Measurements from ENCODE around the gene SPECC1.
A peak's percentile ranks its signal among the peaks of the same experiment; 100 is the strongest.

The SPECC1 gene

DNA sequence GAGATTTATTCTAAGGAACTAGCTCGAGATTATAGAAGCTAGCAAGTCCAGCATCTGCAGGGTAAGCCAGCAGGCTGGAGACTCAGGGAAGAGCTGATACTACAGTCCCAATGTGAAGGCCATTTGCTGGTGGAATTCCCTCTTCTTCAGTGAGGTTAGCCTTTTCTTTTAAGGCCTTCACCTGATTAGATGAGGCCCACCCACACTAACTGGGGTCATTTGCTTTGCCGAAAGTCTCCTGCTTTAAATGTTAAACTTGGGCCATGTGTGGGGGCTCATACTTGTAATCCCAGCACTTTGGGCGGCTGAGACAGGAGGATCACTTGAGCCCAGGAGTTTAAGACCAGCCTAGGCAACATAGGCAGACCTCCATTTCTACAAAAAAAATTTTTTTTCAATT is 289.9 kb downstream of the SPECC1 start:
- peaks cover 13% of the 10 kb centered on the region for H3K9me3 Mint-ChIP-seq
- H3K4me1 Mint-ChIP-seq: peaks cover 28% of the 10 kb centered on the region
- no peak overlapping the region for H3K4me3 Mint-ChIP-seq
- TF ChIP-seq, protein P1, sequence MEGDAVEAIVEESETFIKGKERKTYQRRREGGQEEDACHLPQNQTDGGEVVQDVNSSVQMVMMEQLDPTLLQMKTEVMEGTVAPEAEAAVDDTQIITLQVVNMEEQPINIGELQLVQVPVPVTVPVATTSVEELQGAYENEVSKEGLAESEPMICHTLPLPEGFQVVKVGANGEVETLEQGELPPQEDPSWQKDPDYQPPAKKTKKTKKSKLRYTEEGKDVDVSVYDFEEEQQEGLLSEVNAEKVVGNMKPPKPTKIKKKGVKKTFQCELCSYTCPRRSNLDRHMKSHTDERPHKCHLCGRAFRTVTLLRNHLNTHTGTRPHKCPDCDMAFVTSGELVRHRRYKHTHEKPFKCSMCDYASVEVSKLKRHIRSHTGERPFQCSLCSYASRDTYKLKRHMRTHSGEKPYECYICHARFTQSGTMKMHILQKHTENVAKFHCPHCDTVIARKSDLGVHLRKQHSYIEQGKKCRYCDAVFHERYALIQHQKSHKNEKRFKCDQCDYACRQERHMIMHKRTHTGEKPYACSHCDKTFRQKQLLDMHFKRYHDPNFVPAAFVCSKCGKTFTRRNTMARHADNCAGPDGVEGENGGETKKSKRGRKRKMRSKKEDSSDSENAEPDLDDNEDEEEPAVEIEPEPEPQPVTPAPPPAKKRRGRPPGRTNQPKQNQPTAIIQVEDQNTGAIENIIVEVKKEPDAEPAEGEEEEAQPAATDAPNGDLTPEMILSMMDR (IDR thresholded peaks at IDR 0.05): no peak
- H3K27ac Mint-ChIP-seq: no peak overlapping the region
- no peak for DNase-seq
- H3K36me3 Mint-ChIP-seq (ENCODE audit: low read depth): peaks cover 33% of the 10 kb centered on the region
- H3K27me3 Mint-ChIP-seq (ENCODE audit: low read depth, poor library complexity): peaks cover 7% of the 10 kb centered on the region

DNA sequence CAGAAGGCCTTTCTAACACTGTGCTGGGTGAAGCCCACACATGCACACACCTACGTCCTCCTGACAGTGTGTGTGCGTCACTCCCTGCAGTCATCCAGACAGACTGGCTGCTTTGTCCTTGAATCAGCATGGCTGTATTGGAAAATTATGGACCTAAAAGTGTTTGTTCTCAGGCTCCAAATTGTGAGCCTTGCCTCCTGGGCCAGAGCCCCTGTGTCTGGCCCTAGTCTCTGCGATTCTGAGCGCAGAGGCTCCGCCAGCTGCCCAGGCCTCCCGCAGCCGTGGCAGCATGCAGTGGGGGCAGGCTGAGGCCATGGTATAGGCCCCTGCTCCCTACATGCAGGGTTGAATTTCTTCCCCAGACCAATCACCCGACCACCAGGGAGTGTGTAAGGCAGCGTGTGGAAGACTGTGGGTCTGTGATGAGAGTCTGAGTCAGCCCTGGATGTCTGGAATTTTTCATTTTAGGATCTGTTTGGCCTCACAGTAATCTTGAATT is 291.3 kb downstream of the SPECC1 start:
- DNase-seq: no peak
- no peak overlapping the region for H3K4me3 Mint-ChIP-seq
- peaks cover 28% of the 10 kb centered on the region for H3K4me1 Mint-ChIP-seq
- TF ChIP-seq, protein P1 (IDR thresholded peaks at IDR 0.05): no peak
- H3K36me3 Mint-ChIP-seq (ENCODE audit: low read depth): peaks cover 40% of the 10 kb centered on the region
- H3K27ac Mint-ChIP-seq: peak overlapping the region; percentile 41
- H3K9me3 Mint-ChIP-seq: peaks cover 16% of the 10 kb centered on the region
- H3K27me3 Mint-ChIP-seq (ENCODE audit: low read depth, poor library complexity): peaks cover 7% of the 10 kb centered on the region

DNA sequence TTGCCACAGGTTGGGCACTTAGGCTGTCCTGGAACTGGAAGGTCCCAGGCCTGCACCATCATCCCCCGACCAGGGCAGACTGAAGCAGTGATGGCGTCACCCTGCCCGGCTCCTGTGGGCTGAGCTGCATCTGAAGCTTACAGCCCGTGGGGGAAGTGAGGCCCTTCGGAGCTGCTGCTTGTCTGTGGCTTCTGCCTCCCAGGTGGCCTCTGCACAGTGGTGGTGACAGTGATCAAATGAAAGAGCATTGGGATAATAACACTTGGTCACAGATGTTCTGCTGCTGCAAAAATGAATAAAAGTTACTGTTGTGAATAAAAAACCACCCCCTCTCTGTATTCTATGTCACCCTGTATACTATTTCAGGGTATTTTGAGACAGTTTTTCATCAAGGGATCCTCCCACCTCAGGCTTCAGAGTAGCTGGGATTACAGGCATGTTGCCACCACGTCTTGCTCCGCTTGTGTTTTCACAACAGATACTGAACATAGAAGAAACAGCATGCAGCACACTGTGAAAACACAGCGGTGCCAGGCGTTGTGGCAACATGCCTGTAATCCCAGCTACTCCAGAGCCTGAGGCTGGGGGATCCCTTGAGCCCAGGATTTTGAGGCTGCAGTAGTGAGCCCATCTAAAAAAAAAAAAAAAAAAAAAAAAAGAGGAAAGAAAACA is 293.2 kb downstream of the SPECC1 start:
- peaks cover 28% of the 10 kb centered on the region for H3K4me1 Mint-ChIP-seq
- peaks cover 7% of the 10 kb centered on the region for H3K27me3 Mint-ChIP-seq (ENCODE audit: low read depth, poor library complexity)
- TF ChIP-seq, protein P1 (IDR thresholded peaks at IDR 0.05): no peak
- no peak overlapping the region for H3K27ac Mint-ChIP-seq
- peaks cover 52% of the 10 kb centered on the region for H3K36me3 Mint-ChIP-seq (ENCODE audit: low read depth)
- H3K4me3 Mint-ChIP-seq: no peak overlapping the region
- H3K9me3 Mint-ChIP-seq: peaks cover 24% of the 10 kb centered on the region
- DNase-seq: no peak

DNA sequence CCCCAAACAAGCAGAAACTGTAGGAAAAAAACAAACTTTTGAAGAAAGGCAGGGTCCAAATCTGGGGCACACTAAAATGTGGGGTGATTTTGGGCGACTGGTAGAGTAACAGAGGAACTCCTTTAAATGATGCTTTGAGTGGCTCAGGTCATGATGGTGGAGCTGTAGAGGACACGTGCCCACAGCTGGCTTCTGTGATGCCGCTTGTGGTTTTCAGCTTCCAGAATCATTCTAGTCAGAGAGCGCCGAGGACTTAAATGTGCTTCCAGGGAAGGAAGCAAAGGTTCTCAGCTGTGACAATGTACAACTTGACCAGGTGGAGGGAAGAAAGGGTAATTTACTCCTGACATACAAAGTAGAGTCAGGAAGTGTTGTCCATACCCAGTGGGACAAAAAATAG is 295.8 kb downstream of the SPECC1 start:
- Mint-ChIP-seq H3K9me3 (peaks cover 43% of the 10 kb centered on the region), H3K4me3 (no peak overlapping the region), H3K27me3 (ENCODE audit: low read depth, poor library complexity) (peaks cover 2% of the 10 kb centered on the region), H3K27ac (no peak overlapping the region), H3K4me1 (peaks cover 25% of the 10 kb centered on the region), H3K36me3 (ENCODE audit: low read depth) (peaks cover 59% of the 10 kb centered on the region)
- no peak for DNase-seq
- TF ChIP-seq, protein P1 (IDR thresholded peaks at IDR 0.05): no peak

DNA sequence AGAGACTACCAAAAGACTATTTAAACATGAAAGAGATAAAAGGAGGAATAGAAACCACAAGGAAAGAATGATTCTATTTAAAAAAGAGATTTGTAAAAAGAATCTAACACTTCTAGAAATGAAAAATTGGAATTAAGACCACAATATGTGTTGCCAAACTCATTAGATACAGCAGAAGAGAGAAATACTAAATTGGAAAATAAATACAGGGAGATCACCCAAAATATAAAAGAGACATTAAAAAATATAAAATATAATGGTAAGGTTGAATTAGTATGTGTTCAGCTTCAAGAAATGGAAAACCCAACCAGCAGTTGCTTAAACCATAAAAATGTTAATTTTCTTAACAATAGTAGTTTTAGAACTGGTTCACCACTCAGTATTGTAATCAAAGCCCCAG is 297.8 kb downstream of the SPECC1 start:
- no peak overlapping the region for H3K4me3 Mint-ChIP-seq
- no peak for DNase-seq
- H3K27ac Mint-ChIP-seq: no peak overlapping the region
- H3K27me3 Mint-ChIP-seq (ENCODE audit: low read depth, poor library complexity): no peaks in the 10 kb centered on the region
- peaks cover 43% of the 10 kb centered on the region for H3K9me3 Mint-ChIP-seq
- H3K4me1 Mint-ChIP-seq: peaks cover 7% of the 10 kb centered on the region
- peaks cover 63% of the 10 kb centered on the region for H3K36me3 Mint-ChIP-seq (ENCODE audit: low read depth)
- TF ChIP-seq, protein P1 (IDR thresholded peaks at IDR 0.05): no peak

DNA sequence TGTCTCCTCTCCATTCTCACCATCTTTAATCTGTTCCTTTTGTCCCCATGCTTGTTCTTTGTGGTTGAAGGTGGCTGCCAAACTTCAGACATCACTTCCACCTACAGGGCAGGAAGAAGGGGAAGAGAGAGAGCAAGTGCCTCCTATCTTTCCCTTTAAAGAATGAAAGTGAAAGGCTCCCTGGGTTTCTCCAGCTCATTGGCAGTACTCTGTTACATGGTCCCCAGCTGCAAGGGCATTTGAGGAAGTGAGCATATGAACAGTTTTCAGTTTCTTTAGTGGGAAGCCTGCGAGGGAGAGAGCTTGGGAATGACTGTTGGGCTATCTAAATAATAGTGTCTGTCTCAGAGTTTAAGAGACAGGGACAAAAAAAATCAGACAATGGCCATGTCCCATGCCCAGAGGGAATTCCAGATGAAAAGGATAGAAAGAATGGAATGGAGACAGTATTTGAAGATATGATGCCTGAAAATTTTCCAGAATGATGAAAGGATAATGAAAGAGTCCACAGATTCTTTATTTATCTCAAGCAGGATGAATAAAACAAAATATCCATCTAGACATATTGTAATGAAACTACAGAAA is 298.3 kb downstream of the SPECC1 start:
- no peak overlapping the region for H3K4me3 Mint-ChIP-seq
- peaks cover 63% of the 10 kb centered on the region for H3K36me3 Mint-ChIP-seq (ENCODE audit: low read depth)
- H3K9me3 Mint-ChIP-seq: peaks cover 43% of the 10 kb centered on the region
- H3K27me3 Mint-ChIP-seq (ENCODE audit: low read depth, poor library complexity): no peaks in the 10 kb centered on the region
- TF ChIP-seq, protein P1 (IDR thresholded peaks at IDR 0.05): no peak
- H3K27ac Mint-ChIP-seq: no peak overlapping the region
- H3K4me1 Mint-ChIP-seq: peaks cover 2% of the 10 kb centered on the region
- no peak for DNase-seq

Measured in nephron progenitor cell (in vitro differentiated cells).